Measurements from ENCODE around the gene MLST8. TPM values are rescaled to one million over a fixed set of nuclear protein-coding genes. Genes with fewer than 3 reads are reported as not detected.

Gene MLST8
- polyA plus RNA-seq, 5 donors = 32.3 to 48.6 (median 33.9) TPM

DNA sequence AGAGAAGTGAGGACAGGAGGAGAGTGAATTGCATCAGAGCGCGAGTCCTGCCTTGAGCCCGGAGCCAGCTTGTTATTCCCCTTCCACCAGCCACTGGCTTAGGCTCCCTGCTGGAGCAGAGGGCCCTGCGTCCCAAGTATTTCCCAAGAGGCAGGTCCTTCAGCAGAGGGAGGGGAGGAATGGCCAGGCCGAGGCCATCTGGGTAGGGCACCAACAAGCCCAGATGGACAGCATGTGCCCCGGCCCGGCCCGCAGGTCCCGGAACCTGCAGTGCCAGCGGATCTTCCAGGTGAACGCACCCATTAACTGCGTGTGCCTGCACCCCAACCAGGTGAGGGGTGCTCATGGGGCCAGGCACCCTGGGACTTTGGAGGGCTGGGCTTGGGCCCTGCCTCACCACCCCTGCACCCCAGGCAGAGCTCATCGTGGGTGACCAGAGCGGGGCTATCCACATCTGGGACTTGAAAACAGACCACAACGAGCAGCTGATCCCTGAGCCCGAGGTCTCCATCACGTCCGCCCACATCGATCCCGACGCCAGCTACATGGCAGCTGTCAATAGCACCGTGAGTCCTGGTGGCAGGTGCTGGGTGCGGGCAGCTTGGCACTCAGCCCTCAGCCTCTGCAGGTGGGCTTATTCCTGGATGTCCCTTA is 1.7 kb downstream of the MLST8 start:
- no peak for DNase-seq

DNA sequence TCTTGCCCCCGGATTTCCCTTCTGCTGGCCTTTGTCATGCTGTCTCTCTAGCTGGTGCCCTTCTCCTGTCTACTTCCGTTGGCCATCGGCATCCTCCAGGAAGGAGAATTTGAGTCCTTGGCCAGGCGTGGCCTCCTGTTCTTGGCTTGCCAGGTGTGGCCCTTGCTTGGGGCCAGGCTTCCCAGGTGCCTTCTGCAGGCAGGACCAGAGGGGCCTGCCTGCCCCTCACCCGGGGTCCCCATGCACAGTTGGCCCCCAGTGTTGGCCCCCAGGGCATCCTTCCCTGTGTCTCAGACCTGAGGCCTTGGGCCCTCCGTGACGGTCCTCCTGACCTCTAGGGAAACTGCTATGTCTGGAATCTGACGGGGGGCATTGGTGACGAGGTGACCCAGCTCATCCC is 2.6 kb downstream of the MLST8 start:
- no peak for DNase-seq

DNA sequence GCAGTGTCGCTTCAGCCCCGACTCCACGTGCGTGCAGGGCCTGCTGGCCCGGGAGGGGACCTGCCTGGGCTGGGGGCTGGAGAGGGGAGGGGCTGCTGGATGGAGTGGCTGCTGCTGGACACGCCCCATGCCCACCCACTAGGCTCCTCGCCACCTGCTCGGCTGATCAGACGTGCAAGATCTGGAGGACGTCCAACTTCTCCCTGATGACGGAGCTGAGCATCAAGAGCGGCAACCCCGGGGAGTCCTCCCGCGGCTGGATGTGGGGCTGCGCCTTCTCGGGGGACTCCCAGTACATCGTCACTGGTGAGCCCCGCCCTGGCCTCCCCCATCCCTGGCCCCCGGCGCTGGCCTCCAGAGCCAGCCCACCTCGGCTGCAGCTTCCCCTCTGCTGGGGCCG is 3.1 kb downstream of the MLST8 start:
- DNase-seq = no peak

DNA sequence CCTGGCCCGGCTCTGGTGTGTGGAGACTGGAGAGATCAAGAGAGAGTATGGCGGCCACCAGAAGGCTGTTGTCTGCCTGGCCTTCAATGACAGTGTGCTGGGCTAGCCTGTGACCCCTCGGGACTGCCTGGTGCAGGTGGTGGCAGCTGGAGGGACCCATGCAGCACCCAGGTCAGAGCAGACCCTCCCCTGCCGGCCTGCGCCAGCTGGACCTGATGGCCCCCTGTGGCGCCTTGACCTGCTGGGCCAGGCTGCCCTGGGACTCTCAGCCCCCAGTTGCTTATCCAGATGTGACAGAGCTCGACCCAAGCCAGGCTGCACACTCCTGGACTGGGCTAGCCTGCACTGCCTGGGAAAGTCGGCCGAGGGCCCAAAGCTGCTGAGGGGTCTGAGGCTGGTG is 3.5 kb downstream of the MLST8 start:
- no peak for DNase-seq

DNA sequence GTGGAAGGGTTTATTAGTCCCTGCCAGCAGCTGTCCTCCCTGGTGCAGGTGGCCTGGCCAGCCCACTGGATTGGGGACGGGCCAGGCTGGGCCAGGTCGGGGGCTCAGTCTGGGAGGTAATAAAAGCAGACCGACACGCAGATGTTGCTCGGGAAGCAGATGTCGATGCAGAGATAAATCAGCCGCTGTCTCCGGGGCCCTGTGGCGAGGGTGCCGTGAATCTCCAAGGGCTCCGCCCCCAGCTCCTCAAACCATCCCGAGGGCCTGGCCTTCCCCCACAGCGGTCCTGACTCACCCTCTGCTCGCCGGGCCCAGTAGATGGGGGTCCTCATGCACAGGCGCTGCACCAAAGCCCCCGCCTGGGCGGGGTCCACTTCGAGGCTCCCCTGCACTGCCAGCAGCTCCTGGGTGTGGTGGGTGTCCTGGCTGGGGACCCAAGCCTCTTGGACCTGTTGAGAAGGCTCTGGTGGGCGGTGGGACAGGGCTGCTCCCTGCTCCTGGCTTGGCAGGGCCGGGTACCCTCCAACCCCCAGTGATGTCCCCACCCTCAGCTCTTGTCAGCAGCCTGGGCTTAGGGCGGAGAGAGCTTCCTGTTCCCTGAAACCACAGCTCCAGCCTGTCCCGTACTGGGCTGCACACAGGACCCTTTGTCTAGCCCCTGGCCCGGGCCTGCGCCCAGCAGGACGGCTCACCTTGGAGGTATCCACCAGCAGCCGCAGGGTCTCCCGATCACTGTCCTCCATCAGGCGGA is 4.2 kb downstream of the MLST8 start:
- DNase-seq = no peak

DNA sequence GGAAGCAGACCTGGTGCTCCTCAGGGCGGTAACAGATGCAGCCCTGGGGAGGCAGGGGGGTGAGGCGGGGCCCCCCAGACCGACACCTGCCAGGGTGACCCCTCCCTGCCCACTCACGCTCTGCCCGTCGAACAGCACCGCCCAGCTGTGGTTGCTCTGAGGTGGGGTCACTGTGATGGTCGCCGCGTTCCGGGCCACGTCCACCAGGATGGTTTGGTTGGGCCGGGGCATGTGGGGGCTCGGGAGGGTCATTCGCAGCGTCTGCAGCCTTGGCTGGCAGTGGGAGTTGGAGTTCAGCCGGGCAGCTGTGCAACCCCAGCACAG is 4.7 kb downstream of the MLST8 start:
- no peak for DNase-seq

DNA sequence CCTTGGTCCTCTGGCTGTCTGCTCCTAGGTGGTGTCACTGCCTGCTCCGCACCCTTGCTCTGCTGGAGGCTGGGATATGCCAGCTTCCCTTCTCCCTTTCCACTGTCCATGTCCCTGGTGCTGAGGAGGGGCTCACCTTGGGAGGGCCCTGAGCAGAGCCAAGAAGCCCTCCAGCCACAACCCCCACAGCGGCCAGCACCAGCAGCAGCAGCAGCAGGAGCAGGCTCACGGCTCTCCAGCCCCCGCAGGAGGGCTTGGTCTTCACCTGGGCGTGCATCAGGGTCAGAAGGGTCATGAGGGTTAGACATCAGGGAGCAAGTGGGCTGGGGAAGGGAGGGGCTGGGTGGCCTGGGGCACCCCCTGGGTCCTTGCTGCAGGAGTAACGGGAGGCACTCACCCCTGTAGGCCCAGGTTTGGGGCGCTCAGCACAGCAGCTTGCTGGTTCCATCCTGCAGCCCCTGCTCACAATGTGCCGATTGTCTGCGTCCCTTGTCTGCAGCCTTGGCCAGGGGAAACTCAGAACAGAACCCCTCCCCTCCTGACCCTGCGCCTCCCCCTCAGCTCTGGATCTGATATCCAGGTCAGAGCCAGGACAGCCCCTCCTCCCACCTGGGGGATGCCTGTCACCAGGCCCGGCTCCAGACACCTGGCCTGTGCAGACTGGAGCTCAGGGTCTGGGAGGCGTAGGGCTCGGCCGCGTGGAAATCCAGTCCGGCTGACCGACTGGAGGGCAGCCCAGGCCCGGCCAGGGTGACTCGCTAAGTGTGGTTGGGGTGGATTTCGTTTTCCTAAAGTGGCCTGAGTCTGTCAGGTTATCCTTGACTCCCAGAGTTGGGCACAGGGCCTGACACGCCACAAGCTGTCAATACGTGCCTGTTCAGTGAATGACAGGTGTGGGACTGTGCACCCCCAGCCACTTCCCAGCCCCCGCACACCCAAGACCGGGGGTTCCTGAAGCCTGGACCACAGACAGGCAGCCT is 5.4 kb downstream of the MLST8 start, which contains the start of gene BRICD5:
TSS of gene BRICD5 (minus strand) at position 478 of the 980 bp plus-strand sequence. CDS start at position 448, 30 bp downstream.
- no peak for DNase-seq

DNA sequence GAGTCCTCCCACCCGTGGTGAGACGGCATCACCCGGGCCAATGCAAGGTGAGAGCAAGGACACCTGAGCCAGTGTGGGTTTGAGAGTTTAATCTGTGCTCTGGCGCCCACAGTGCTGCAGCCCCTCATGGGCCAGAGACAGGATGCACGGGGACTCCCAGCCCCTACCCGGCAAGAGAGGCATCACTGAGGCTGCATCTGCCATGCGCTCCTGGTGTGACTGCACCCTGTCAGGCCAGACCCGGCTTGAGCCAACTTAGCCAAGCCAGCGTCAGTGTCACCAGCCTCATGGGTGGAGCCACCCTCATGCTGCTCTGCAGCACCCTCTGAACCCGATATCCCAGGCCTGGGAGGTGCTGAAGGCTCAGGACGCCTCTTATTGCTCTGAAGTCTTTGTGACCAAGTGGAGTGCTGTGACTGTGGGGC is 6.7 kb downstream of the MLST8 start:
- no peak for DNase-seq

DNA sequence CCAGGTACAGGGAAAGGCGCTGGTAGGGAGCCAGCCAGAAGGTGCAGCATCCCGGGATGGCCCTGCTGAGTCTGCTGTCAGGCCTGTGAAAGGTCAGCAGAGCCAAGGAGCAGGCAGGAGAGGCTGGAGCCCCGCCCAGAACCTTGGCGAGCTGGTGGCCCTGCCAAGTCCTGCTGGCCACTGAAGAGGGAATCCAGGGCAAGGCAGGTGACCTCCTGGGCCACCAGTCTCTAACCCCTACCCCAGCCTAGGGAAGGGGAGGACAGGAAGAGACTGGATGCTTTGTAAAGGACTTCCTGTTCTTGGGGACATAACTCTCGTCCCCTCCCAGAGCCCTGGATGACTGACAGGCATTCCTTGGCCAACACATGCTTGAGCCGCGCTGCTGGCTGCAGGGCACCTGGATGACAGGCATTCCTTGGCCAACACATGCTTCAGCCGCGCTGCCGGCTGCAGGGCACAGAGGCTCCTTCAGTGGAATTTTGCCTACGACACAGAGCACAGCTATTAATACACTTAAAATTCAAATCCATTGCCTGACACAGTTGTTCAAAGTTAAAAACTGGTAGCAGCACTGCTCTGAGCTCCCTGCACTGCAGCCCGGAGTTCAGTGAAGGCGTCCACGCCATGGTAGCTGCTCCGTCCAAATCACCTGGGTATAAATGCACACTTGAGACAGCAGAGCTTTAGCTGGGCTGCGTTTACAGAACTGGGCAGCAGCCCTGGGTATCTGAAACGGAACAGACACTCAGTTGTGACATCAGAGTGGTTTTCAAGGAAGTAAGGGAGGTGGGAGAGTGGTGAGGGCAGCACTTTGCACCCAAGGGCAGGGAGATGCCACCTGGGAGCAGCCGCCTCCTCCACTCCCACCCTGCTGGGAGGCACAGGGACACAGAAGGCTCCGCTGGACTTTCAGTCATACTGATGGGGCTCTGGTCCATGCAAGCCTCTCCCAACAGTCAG is 7.4 kb downstream of the MLST8 start:
- no peak for DNase-seq

DNA sequence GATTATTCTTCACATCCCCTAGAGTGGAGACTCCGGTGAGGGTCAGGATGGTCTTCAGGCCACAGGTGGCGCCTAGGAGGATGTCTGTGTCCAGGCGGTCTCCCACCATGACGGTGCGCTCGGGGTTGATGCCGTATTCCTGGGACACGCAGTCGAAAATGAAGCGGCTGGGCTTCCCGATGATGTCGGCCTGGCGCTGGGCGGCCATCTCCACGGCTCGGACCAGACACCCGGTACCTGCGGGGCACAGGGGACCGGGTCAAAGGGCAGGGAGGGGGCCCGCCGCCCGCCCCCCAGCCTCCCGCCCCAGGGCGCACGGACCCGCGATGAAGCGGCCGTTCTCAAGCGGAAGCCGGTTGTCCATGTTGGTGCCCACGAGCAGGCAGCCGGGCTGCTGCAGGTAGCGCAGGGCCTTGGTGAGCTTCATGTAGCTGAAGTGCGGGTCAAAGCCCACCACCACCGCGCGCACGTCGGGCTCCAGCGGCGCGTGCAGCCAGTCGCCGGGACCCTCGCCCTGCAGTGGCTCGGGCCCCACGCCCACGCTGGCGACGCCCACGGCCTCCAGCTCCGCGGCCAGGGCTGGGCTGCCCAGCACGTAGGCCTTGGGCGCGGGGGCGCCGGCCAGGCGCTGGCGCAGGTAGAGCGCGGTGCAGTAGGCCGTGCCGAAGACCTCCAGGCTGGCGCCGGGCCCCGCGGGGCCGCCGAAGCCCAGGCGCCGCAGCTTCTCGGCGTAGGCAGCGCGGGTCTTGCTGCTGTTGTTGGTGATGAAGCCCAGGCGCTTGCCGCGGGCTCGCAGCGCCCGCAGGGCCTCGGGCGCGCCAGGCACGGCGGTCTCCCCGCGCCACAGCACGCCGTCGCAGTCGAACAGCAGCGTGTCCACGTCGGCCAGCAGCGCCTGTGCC is 8.8 kb downstream of the MLST8 start:
- DNase-seq = no peak

DNA sequence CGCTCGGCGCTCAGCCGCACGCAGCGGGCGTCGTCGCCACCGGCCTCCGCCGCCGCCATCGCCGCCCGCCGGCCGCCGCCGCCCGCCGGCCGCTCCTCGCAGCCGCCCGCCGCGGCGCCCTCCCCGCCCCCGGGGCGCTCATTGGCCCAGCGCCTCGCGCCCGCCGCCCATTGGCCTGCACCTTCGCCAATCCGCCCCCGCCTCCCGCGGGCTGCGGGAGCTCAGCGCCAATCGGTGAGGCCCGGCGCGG is 9.4 kb downstream of the MLST8 start, which contains the start of gene PGP:
TSS of gene PGP (minus strand) at position 122 of the 250 bp plus-strand sequence. CDS start at position 59, 63 bp downstream.
- DNase-seq = no peak

DNA sequence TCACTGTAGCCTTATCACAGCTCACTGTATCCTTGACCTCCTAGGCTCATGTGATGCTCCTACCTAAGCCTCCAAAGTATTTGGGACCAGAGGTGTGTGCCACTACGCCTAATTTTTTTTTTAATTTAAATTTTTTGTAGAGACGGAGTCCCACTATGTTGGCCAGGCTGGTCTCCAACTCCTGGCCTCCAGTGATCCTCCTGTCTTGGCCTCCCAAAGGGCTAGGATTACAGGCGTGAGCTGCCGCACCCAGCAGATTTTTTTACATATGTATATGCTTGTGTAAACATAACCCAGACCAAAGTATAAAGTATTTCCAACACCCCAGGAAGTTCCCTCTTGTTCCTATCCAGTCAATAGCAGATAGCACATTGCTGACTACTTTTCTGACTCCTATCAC is 11.1 kb downstream of the MLST8 start:
- DNase-seq = no peak

DNA sequence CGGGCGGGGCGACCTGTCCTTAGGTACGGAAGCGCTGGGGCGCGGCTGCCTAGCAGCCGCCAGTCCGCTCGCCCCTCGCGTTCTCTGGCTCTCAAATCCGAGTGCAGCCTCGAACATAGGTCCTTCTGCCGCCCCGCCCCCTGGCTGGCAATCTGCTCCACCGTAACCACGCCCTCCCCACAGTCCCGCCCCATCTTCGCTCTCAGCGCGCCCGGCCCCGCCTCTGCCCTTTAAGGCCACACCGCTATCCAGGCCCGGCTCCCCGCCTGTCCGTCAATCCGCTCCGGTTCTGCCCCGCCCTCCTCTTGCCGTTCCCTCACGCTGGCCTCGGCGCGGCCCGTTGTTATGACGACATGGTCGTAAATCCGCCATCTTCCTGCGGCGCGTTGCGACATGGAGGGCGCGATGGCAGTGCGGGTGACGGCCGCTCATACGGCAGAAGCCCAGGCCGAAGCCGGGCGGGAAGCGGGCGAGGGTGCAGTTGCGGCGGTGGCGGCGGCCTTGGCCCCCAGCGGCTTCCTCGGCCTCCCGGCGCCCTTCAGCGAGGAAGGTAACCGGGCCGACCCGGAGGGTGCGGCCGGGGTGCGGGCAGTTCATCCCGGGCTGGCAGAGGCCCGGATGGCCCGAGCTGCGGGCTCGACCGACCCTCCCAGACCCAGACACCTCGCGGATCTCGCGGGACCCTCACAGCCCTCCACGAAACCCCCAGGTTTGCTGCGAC is 18.1 kb downstream of the MLST8 start, which contains the start of gene E4F1:
TSS of gene E4F1 (plus strand) at position 371 of the 721 bp plus-strand sequence. CDS start at position 394, 23 bp downstream.
- peak; percentile 98 to 99 for DNase-seq

DNA sequence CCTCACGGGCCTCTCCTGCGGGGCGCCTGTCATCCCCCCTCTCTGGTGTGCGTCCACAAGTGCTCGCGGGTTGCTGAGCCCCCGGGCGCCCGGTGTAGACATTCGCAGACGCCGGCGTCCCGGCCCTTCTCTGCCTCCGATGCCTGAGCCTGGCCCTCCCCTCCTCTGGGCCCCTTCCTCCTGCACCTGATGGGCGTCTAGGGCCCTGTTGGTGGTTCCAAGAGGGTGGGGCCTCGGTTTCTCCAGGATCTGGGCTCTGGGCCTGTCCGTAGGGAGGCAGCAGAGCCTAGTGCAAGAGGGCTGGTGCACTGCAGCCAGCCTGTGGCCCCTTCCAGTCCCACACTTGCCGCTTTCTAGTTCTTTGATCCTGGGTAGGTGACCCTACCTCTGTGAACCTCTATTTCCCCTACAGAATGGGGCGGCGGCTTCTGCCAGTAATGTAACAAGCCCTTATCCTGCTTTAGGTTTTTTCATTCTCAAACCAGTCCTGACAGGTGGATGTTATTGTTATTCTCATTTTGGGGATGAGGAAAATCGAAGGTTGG is 18.8 kb downstream of the MLST8 start:
- no peak for DNase-seq

DNA sequence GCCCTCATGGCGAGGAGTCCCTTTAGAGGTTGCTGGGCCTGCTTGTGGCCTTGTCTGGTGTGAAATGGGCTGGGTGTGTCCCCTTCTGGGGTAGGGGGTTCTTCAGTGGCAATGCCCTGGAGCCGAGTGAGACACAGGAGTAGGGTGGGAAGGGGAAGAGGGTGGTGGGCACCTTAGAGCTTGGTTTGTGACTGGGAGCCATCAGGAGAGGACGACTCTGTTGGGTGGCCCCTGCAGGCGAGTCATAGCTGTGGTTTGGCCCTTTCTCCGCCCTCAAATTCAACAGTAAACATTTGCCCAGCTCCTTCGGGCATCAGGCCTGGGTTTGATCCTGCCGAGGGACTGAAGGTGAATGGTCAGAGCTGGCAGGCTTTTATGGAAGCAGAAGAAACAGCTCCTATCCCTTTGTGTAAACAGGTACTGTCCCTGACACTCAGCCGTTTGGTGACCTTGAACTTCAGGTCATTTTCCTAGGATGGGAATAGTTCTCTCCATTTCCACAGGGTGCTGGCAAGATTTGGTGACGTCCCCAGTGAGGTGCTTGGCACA is 21.1 kb downstream of the MLST8 start:
- no peak for DNase-seq

DNA sequence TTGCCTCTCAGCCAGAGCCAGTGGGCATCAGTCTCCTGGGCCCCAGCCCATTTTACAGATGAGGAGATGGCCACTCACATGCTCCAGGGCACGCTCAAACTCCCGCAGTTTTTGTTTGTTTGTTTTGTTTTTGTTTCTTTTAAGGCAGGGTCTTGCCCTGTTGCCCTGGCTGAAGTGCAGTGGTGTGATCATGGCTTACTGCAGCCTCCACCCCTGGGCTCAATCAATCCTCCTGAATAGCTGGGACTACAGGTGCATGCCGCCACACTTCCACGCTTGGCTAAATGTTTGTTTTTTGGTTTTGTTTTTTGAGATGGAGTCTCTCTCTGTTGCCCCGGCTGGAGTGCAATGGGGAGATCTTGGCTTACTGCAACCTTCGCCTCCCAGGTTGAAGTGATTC is 21.7 kb downstream of the MLST8 start:
- no peak for DNase-seq

DNA sequence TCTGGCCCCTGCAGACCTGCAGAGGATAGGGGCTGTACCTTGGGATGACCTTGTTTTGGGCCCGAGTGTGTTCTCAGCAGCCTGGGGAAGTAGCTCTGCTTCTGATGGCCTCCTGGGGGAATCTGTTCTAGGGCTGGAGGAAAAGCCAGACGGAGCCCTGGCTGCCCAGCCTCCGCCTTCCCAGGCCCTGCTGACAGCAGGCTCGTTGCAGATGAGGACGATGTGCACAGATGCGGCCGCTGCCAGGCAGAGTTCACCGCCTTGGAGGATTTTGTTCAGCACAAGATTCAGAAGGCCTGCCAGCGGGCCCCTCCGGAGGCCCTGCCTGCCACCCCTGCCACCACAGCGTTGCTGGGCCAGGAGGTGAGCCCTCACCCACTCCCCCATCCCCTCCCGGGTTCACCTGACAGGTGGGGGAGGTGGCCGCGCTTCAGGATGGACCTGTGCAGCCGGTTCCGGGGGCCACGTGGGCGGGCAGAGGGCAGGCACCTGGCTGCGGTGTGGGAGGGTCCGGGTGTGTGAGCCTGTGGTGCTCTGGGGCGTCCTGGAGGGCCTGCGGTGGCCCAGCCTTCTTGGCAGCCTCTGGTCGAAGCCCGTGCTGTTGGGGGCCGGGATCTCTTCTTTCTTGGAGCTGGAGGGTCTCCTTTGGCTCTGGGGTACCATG is 23.0 kb downstream of the MLST8 start:
- DNase-seq = no peak

DNA sequence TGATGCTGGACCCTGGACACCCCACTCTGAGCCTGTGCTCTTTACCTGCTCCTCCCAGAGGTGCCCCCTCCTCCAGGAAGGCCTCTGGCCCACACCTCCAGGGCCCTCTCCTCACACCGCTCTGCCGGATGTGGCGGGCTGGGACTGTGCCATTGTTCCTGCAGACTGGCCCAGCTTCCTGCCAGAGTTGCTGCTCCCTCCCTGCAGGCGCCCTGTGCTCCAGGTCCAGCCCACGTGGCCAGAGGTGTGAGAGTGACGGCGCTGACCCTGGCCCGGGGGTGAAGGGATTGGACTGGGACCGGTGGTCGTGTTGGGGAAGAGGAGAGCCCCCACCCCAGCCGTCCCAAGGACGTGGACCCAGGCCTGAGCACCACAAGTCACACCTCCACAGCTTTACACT is 23.8 kb downstream of the MLST8 start:
- DNase-seq = no peak

All from right lung (tissue), 5 donors.